HepG2 (cell line): ENCODE data around the gene PRICKLE2.

ENCODE experiments used
- ZFP82 ChIP-seq: sonication (generic); formaldehyde crosslinking; IDR thresholded peaks from 2 replicates; pipeline ENCODE4 v1.5.1; 2020; ENCODE audit warnings: mild to moderate bottlenecking, missing genetic modification reagents, borderline replicate concordance
- ZNF546 ChIP-seq: sonication (generic); formaldehyde crosslinking; conservative IDR thresholded peaks from 2 replicates; pipeline ENCODE4 v1.8.1; 2023; ENCODE audit warnings: mild to moderate bottlenecking, missing genetic modification reagents
- TF ChIP-seq, protein P1 (sequence below): sonication (generic); formaldehyde crosslinking; IDR thresholded peaks from 2 replicates; pipeline ENCODE4 v1.5.0; 2020; ENCODE audit warnings: mild to moderate bottlenecking, missing genetic modification reagents, moderate library complexity

DNA sequence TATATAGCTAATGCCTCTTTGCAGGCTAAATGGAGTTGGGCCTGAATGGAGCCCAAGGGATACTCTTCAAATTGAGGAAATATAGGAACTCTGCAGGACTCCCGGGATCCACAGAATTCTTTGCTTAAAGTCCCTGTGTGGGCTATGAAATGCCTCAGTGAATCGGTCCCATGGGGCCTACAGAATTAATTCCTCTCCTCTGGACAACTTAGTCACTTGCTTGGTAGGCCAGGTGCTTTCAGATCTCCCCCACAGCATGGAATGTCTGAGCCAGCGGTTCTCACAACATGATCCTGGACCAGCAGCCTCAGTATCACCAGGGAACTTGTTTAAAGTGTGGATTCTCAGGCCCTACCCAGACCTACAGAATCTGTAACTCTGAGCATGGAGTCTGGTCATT lies 15.1 kb upstream of the PRICKLE2 start:
- TF ChIP-seq ZFP82 (no peak), ZNF546 (CRISPR knock-in tag) (no peak)
- TF ChIP-seq, protein P1, sequence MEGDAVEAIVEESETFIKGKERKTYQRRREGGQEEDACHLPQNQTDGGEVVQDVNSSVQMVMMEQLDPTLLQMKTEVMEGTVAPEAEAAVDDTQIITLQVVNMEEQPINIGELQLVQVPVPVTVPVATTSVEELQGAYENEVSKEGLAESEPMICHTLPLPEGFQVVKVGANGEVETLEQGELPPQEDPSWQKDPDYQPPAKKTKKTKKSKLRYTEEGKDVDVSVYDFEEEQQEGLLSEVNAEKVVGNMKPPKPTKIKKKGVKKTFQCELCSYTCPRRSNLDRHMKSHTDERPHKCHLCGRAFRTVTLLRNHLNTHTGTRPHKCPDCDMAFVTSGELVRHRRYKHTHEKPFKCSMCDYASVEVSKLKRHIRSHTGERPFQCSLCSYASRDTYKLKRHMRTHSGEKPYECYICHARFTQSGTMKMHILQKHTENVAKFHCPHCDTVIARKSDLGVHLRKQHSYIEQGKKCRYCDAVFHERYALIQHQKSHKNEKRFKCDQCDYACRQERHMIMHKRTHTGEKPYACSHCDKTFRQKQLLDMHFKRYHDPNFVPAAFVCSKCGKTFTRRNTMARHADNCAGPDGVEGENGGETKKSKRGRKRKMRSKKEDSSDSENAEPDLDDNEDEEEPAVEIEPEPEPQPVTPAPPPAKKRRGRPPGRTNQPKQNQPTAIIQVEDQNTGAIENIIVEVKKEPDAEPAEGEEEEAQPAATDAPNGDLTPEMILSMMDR (CRISPR knock-in tag) = no peak
